Activated T-cell treated with anti-CD3 and anti-CD28 coated beads, Interleukin-2, amount 50 U/mL, for 24 hours (primary cell): Measurements from ENCODE around the gene TRIM31.

Source experiments
- DNase-seq: peaks from one replicate; pipeline ENCODE4 v3.0.0-alpha.2; 2020
- H3K27ac Mint-ChIP-seq: 2 replicates; pipeline ENCODE4 v1.8.0; 2020; ENCODE audit warnings: mild to moderate bottlenecking, mixed read lengths
- H3K27me3 Mint-ChIP-seq: 2 replicates; pipeline ENCODE4 v1.8.0; 2020; ENCODE audit warnings: mixed read lengths
- H3K36me3 Mint-ChIP-seq: 2 replicates; pipeline ENCODE4 v1.8.0; 2020; ENCODE audit warnings: low read depth, mixed read lengths
- H3K4me1 Mint-ChIP-seq: 2 replicates; pipeline ENCODE4 v1.8.0; 2020; ENCODE audit warnings: low read depth, mixed read lengths
- H3K4me3 Mint-ChIP-seq: 2 replicates; pipeline ENCODE4 v1.8.0; 2020; ENCODE audit warnings: mild to moderate bottlenecking, moderate library complexity, mixed read lengths
- H3K9me3 Mint-ChIP-seq: 2 replicates; pipeline ENCODE4 v1.8.0; 2020; ENCODE audit warnings: mixed read lengths

Gene TRIM31

DNA sequence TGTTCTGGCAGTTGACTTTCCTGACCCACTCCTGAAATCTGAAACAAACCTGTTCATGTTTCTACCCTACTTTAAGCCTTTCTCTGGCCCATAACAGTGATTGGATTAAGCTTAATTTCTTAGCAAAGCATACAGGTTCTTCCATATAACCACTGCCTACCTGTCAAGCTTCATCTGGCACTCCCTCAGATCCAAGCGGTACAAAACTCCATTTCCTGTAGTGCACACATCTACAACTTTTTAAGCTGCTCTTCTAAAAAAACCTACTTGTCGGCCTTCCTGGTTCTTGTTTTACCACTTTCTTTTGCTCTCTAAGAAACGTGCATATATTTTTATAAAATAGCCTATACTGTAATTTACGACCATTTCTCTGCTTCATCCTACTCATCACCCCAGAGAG lies 46.8 kb downstream of the TRIM31 start:
- H3K9me3 Mint-ChIP-seq = peaks cover 6% of the 10 kb centered on the region
- H3K4me3 Mint-ChIP-seq = peak overlapping the region; percentile 92
- peak overlapping the region; percentile 98 for H3K27ac Mint-ChIP-seq
- no peak for DNase-seq
- peaks cover 86% of the 10 kb centered on the region for H3K36me3 Mint-ChIP-seq
- H3K4me1 Mint-ChIP-seq = peaks cover 58% of the 10 kb centered on the region
- peaks cover 9% of the 10 kb centered on the region for H3K27me3 Mint-ChIP-seq

DNA sequence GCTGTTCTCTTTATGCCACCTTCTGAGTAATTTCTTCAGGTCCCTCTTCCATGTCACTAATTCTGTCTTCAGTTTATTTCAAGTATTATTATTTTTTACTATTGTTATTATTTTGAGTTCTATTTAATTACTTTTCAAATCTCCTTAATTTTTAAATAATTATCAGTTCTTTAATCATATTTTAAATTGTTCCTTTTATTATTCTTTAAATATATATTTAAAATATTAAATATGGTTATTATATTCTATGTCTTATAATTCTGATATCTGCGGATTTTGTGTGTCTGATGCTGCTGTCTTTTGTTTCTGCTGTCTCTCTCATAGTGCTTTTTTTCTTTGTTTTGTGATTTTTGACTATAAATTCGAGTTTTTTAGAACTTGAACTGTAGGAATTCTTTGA lies 49.6 kb downstream of the TRIM31 start:
- Mint-ChIP-seq H3K4me3 (peak overlapping the region; percentile 97), H3K27ac (peak overlapping the region; percentile 79), H3K9me3 (peaks cover 6% of the 10 kb centered on the region), H3K36me3 (peaks cover 69% of the 10 kb centered on the region), H3K4me1 (peaks cover 60% of the 10 kb centered on the region), H3K27me3 (no peaks in the 10 kb centered on the region)
- DNase-seq = no peak

GRCh38 chr6:30062471-30063178 lies 50.3 kb downstream of the TRIM31 start:
- Mint-ChIP-seq H3K4me1 (peaks cover 53% of the 10 kb centered on the region), H3K36me3 (peaks cover 67% of the 10 kb centered on the region)

DNA sequence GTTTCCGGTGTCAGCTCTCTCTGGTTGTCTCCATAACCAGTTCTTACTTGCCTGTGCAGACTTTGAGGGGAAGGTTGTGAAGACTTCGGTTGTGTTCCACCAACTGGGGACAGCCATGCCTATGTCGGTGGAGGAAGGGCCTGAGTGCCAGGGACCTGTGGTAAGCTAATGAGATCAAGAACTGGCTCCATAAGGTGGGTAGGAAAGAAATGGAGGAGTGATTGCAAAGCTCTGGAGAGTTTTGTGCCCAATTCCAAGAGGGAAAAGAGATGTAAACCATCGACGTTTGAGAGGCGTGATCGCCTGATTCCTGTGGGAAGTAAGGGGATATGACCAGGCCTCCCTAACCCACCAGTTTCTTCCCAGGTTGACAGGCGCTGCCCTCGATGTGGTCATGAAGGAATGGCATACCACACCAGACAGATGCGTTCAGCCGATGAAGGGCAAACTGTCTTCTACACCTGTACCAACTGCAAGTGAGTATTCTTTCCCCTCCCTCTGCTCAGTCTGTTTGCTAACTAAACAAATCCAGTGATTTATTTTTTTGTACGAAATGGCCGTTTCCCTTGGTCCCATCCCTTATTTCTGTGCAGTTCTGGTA lies 50.9 kb downstream of the TRIM31 start:
- Mint-ChIP-seq H3K9me3 (peaks cover 6% of the 10 kb centered on the region), H3K27me3 (no peaks in the 10 kb centered on the region), H3K27ac (peak overlapping the region; percentile 97), H3K4me1 (peaks cover 50% of the 10 kb centered on the region), H3K4me3 (peak overlapping the region; percentile 97), H3K36me3 (peaks cover 67% of the 10 kb centered on the region)
- no peak for DNase-seq

More at GRCh38 chr6:30062471-30063178, 50.3 kb downstream of the TRIM31 start:
- Mint-ChIP-seq H3K4me3 (peak overlapping the region; percentile 97), H3K9me3 (peaks cover 6% of the 10 kb centered on the region), H3K27me3 (no peaks in the 10 kb centered on the region), H3K27ac (peak overlapping the region; percentile 97)
- DNase-seq = no peak

- H3K27me3 Mint-ChIP-seq = no peaks in the 10 kb centered on the region
- peaks cover 47% of the 10 kb centered on the region for H3K4me1 Mint-ChIP-seq
- peaks cover 68% of the 10 kb centered on the region for H3K36me3 Mint-ChIP-seq
- H3K4me3 Mint-ChIP-seq = peak within 1 kb of the TSS; percentile 97
- H3K27ac Mint-ChIP-seq = peak within 1 kb of the TSS; percentile 97
- DNase-seq = peak; percentile 87
- peaks cover 6% of the 10 kb centered on the region for H3K9me3 Mint-ChIP-seq
Measured at GRCh38 chr6:30061092-30061857, 51.6 kb downstream of the TRIM31 start, which contains the start of gene POLR1H. Gene POLR1H (plus strand): TSS chr6:30061265. CDS start chr6:30061525, 260 bp downstream.

DNA sequence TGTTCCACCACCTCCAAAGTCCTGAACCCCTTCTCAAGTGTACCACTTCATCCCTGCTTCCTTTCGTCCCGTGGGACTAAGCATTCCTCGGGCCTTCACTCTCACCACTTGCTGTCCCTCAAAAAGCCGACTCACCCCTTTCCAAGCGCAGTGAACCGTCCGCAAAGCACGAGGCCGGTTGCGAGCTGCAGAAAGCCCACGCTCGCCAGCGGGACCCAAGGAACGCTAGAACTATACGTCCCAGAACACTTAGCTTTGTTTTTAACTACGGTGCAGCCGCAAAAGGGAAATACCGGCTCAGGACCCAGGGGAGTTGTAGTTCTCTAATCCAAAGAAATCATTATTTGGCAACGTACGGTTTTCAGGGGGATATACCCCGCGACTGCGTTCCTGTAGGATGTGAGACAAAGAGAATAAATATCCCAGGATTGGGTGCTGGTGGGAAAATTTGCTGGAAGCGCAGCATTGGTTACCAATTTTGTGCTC lies 52.2 kb downstream of the TRIM31 start:
- DNase-seq = peak; percentile 63
- Mint-ChIP-seq H3K27me3 (no peaks in the 10 kb centered on the region), H3K4me1 (peaks cover 41% of the 10 kb centered on the region), H3K9me3 (peaks cover 6% of the 10 kb centered on the region), H3K36me3 (peaks cover 69% of the 10 kb centered on the region), H3K4me3 (peak overlapping the region; percentile 97), H3K27ac (peak overlapping the region; percentile 97)

GRCh38 chr6:30055513-30055912 lies 57.4 kb downstream of the TRIM31 start:
- Mint-ChIP-seq H3K27me3 (no peaks in the 10 kb centered on the region), H3K9me3 (no peaks in the 10 kb centered on the region), H3K4me3 (no peak overlapping the region), H3K36me3 (peaks cover 62% of the 10 kb centered on the region), H3K4me1 (peaks cover 15% of the 10 kb centered on the region), H3K27ac (no peak overlapping the region)
- DNase-seq = no peak

GRCh38 chr6:30053682-30054081 lies 59.2 kb downstream of the TRIM31 start:
- Mint-ChIP-seq H3K9me3 (no peaks in the 10 kb centered on the region), H3K27me3 (no peaks in the 10 kb centered on the region), H3K4me3 (no peak overlapping the region), H3K36me3 (peaks cover 60% of the 10 kb centered on the region), H3K27ac (no peak overlapping the region), H3K4me1 (peaks cover 1% of the 10 kb centered on the region)
- DNase-seq = no peak
